DND-41 (cell line): Measurements from ENCODE around the gene IQGAP3.

ENCODE experiments used
- CTCF ChIP-seq: IDR thresholded peaks from 2 replicates; pipeline ENCODE4 v1.5.1; 2012; ENCODE audit warnings: borderline replicate concordance, low read length, moderate library complexity, mild to moderate bottlenecking; ENCODE audit not compliant: poor library complexity, severe bottlenecking; ENCODE audit errors: extremely low read depth
- EZH2 ChIP-seq: IDR thresholded peaks from 3 replicates; pipeline ENCODE4 v1.6.1; 2012; ENCODE audit warnings: borderline replicate concordance, low read depth, mild to moderate bottlenecking, moderate library complexity, low read length, inconsistent platforms; ENCODE audit not compliant: severe bottlenecking

DNA sequence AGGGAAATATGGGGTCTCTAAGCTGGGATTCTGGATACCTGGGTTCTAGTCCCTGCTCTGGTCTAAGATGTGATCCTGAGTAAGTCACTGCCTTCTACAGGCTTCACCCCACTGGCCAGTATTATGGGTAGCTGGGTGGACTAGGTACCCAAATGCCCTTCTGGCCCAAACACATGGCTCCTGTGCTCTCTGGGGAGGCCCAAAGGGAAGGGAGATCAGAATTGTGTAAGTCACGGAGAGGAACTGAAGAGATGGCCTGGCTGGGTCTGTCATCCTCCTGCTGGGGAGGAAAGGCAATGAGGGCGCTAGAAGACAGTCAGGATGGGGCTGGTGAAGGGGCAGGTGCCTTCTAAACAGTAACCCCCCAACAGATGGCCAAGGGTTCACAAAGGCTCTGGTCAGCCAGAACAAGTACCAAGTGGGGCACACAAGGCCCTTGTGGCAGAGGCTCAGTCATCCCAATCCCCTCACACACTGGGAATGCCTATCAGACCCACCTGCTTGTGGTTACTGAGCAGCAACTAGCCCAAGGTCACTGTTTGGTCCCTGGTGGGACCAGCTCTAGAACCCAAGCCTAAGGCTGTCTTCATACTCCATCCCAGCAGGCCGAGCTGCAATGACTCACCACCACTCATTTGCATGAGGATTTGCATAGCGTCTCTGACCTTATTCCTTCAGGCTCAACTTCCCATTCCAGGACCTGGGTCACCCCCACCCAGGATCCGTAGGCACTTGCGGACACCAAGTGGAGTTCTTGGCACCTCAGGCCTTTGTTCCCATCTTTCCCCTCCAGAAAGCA is 81.0 kb downstream of the IQGAP3 start:
- TF ChIP-seq CTCF (no peak), EZH2 (no peak)
